ENCODE data around the gene CNTN6. TPM values are rescaled to one million over a fixed set of nuclear protein-coding genes. Genes with fewer than 3 reads are reported as not detected.

Gene CNTN6
- not detected in 3 replicates for polyA plus RNA-seq
- not detected for polyA plus RNA-seq (2011; ENCODE audit: low read depth)
- polyA plus RNA-seq (2011; cell fraction: cytosol; rRNA removed): not detected in 2 replicates
- not detected in 2 replicates for polyA plus RNA-seq (2011; cell fraction: nucleus; rRNA removed)
- not detected in 2 replicates for polyA plus RNA-seq (2012; ENCODE audit: low replicate concordance)
- not detected in 3 replicates for polyA minus RNA-seq
- polyA minus RNA-seq (2011; cell fraction: cytosol; rRNA and poly(A)+ RNA removed): not detected
- not detected in 2 replicates for polyA minus RNA-seq (2011; cell fraction: nucleus; rRNA and poly(A)+ RNA removed)

- no peak for TF ChIP-seq EZH2 (IDR thresholded peaks at IDR 0.05; ENCODE audit: low read length)
- TF ChIP-seq, protein P1, sequence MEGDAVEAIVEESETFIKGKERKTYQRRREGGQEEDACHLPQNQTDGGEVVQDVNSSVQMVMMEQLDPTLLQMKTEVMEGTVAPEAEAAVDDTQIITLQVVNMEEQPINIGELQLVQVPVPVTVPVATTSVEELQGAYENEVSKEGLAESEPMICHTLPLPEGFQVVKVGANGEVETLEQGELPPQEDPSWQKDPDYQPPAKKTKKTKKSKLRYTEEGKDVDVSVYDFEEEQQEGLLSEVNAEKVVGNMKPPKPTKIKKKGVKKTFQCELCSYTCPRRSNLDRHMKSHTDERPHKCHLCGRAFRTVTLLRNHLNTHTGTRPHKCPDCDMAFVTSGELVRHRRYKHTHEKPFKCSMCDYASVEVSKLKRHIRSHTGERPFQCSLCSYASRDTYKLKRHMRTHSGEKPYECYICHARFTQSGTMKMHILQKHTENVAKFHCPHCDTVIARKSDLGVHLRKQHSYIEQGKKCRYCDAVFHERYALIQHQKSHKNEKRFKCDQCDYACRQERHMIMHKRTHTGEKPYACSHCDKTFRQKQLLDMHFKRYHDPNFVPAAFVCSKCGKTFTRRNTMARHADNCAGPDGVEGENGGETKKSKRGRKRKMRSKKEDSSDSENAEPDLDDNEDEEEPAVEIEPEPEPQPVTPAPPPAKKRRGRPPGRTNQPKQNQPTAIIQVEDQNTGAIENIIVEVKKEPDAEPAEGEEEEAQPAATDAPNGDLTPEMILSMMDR (optimal IDR thresholded peaks at IDR 0.05 in 1 of 3, IDR thresholded peaks at IDR 0.05 in 1 of 3, conservative IDR thresholded peaks at IDR 0.05 in 1 of 3; ENCODE audit: extremely low read depth in 1 of 3, insufficient read depth in 2 of 3, low read length in 3 of 3): no peak
- no peak for DNase-seq (ENCODE audit: low read depth, low spot score)
- Histone ChIP-seq H3K4me1 (ENCODE audit: control insufficient read depth, extremely low read depth, insufficient read depth, low read length) (no peaks in the 10 kb centered on the region), H3K79me2 (ENCODE audit: control insufficient read depth, insufficient read depth, low read length) (no peaks in the 10 kb centered on the region), H3K4me3 (ENCODE audit: control insufficient read depth in 2 of 3, extremely low read depth in 1 of 3, insufficient read depth in 2 of 3, low read depth in 1 of 3, low read length in 3 of 3) (no peak within 1 kb of the TSS), H4K20me1 (ENCODE audit: control insufficient read depth, extremely low read depth, insufficient read depth, low read length) (no peaks in the 10 kb centered on the region), H3K9me3 (ENCODE audit: control insufficient read depth, low read depth, low read length) (no peaks in the 10 kb centered on the region), H3K27ac (ENCODE audit: control insufficient read depth, insufficient read depth, low read length) (no peak within 1 kb of the TSS), H3K9ac (ENCODE audit: control insufficient read depth, extremely low read depth, insufficient read depth, low read length) (no peak within 1 kb of the TSS), H3K36me3 (ENCODE audit: control insufficient read depth in 2 of 2, extremely low read depth in 1 of 2, insufficient read depth in 2 of 2, low read length in 2 of 2) (no peaks in the 10 kb centered on the region), H3K9me1 (ENCODE audit: control insufficient read depth, extremely low read depth, insufficient read depth, low read length) (no peaks in the 10 kb centered on the region), H3K4me2 (ENCODE audit: control insufficient read depth, extremely low read depth, insufficient read depth, low read depth, low read length) (no peak within 1 kb of the TSS), H3K27me3 (ENCODE audit: control insufficient read depth, extremely low read depth, insufficient read depth, low read length) (no peaks in the 10 kb centered on the region), H2AFZ (ENCODE audit: control insufficient read depth, low read length) (no peak within 1 kb of the TSS)
- FAIRE-seq: no peak
- dilution Hi-C loops (cut with MboI; ENCODE audit: extremely low pct_ligation_motif_present, low sequenced_read_pairs): no loop called here
Measured at GRCh38 chr3:1092771-1093170, at the start of gene CNTN6. TSS of gene CNTN6 (plus strand) at chr3:1093024. CDS start at chr3:1148009, 54,985 bp downstream.

- Histone ChIP-seq H3K9ac (ENCODE audit: control insufficient read depth, extremely low read depth, insufficient read depth, low read length) (no peak overlapping the region), H2AFZ (ENCODE audit: control insufficient read depth, low read length) (no peak overlapping the region), H3K4me2 (ENCODE audit: control insufficient read depth, extremely low read depth, insufficient read depth, low read depth, low read length) (no peak overlapping the region), H3K36me3 (ENCODE audit: control insufficient read depth in 2 of 2, extremely low read depth in 1 of 2, insufficient read depth in 2 of 2, low read length in 2 of 2) (no peaks in the 10 kb centered on the region), H3K4me3 (ENCODE audit: control insufficient read depth in 2 of 3, extremely low read depth in 1 of 3, insufficient read depth in 2 of 3, low read depth in 1 of 3, low read length in 3 of 3) (no peak overlapping the region), H3K9me3 (ENCODE audit: control insufficient read depth, low read depth, low read length) (no peaks in the 10 kb centered on the region), H4K20me1 (ENCODE audit: control insufficient read depth, extremely low read depth, insufficient read depth, low read length) (no peaks in the 10 kb centered on the region), H3K4me1 (ENCODE audit: control insufficient read depth, extremely low read depth, insufficient read depth, low read length) (no peaks in the 10 kb centered on the region), H3K79me2 (ENCODE audit: control insufficient read depth, insufficient read depth, low read length) (no peaks in the 10 kb centered on the region), H3K9me1 (ENCODE audit: control insufficient read depth, extremely low read depth, insufficient read depth, low read length) (no peaks in the 10 kb centered on the region), H3K27me3 (ENCODE audit: control insufficient read depth, extremely low read depth, insufficient read depth, low read length) (no peaks in the 10 kb centered on the region), H3K27ac (ENCODE audit: control insufficient read depth, insufficient read depth, low read length) (no peak overlapping the region)
- no peak for DNase-seq (ENCODE audit: low read depth, low spot score)
- TF ChIP-seq EZH2 (IDR thresholded peaks at IDR 0.05; ENCODE audit: low read length): no peak
- TF ChIP-seq, protein P1 (optimal IDR thresholded peaks at IDR 0.05 in 1 of 3, IDR thresholded peaks at IDR 0.05 in 1 of 3, conservative IDR thresholded peaks at IDR 0.05 in 1 of 3; ENCODE audit: extremely low read depth in 1 of 3, insufficient read depth in 2 of 3, low read length in 3 of 3): no peak
- FAIRE-seq: no peak
- dilution Hi-C loops (cut with MboI; ENCODE audit: extremely low pct_ligation_motif_present, low sequenced_read_pairs): no loop called here
Measured at GRCh38 chr3:1048558-1048957, 44.3 kb upstream of the CNTN6 start.

Data from keratinocyte (primary cell).